Panc1 (cell line): ENCODE results near the gene NUDT13.

Experiments
- POLR2AphosphoS5 ChIP-seq: IDR thresholded peaks from 2 replicates; pipeline ENCODE4 v1.6.1; 2012; ENCODE audit warnings: mild to moderate bottlenecking, low read depth, low read length, moderate library complexity
- SIN3A ChIP-seq: IDR thresholded peaks from 2 replicates; pipeline ENCODE4 v1.6.1; 2012; ENCODE audit warnings: low read depth, mild to moderate bottlenecking, low read length, moderate library complexity, borderline replicate concordance; ENCODE audit not compliant: insufficient read depth
- TF ChIP-seq, protein P1 (sequence below): fragments of 450-650 bp; IDR thresholded peaks from 2 replicates; pipeline ENCODE4 v1.5.1; 2017; ENCODE audit warnings: mild to moderate bottlenecking
- TF ChIP-seq, protein P2 (sequence below), 2 experiments: IDR thresholded peaks; 2 replicates each; pipeline ENCODE4 v1.6.1; 2011 to 2012; ENCODE audit warnings: low read depth in 2 of 2, control low read depth in 1 of 2, low read length in 1 of 2, mild to moderate bottlenecking in 1 of 2, moderate library complexity in 1 of 2; ENCODE audit not compliant: insufficient read depth in 1 of 2

DNA sequence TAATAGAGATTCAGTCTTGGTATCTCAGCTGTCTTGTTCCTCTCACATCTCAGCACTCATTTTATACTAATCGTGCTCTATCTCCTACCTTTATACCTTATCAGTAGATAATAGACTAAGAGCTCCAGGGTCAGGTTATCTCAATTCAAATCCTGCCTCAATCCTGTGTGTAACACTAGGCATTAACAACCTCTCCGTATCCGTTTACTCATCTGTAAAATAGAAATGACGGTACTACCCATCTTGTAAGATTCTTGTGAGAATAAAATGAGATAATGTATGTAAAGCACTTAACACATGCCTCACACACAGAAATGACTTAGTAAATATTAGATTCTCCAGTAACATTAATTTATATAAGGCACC is 13.0 kb upstream of the NUDT13 start:
- TF ChIP-seq, protein P1, sequence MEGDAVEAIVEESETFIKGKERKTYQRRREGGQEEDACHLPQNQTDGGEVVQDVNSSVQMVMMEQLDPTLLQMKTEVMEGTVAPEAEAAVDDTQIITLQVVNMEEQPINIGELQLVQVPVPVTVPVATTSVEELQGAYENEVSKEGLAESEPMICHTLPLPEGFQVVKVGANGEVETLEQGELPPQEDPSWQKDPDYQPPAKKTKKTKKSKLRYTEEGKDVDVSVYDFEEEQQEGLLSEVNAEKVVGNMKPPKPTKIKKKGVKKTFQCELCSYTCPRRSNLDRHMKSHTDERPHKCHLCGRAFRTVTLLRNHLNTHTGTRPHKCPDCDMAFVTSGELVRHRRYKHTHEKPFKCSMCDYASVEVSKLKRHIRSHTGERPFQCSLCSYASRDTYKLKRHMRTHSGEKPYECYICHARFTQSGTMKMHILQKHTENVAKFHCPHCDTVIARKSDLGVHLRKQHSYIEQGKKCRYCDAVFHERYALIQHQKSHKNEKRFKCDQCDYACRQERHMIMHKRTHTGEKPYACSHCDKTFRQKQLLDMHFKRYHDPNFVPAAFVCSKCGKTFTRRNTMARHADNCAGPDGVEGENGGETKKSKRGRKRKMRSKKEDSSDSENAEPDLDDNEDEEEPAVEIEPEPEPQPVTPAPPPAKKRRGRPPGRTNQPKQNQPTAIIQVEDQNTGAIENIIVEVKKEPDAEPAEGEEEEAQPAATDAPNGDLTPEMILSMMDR, result no peak
- no peak for TF ChIP-seq POLR2AphosphoS5
- no peak for TF ChIP-seq SIN3A
- TF ChIP-seq, protein P2, sequence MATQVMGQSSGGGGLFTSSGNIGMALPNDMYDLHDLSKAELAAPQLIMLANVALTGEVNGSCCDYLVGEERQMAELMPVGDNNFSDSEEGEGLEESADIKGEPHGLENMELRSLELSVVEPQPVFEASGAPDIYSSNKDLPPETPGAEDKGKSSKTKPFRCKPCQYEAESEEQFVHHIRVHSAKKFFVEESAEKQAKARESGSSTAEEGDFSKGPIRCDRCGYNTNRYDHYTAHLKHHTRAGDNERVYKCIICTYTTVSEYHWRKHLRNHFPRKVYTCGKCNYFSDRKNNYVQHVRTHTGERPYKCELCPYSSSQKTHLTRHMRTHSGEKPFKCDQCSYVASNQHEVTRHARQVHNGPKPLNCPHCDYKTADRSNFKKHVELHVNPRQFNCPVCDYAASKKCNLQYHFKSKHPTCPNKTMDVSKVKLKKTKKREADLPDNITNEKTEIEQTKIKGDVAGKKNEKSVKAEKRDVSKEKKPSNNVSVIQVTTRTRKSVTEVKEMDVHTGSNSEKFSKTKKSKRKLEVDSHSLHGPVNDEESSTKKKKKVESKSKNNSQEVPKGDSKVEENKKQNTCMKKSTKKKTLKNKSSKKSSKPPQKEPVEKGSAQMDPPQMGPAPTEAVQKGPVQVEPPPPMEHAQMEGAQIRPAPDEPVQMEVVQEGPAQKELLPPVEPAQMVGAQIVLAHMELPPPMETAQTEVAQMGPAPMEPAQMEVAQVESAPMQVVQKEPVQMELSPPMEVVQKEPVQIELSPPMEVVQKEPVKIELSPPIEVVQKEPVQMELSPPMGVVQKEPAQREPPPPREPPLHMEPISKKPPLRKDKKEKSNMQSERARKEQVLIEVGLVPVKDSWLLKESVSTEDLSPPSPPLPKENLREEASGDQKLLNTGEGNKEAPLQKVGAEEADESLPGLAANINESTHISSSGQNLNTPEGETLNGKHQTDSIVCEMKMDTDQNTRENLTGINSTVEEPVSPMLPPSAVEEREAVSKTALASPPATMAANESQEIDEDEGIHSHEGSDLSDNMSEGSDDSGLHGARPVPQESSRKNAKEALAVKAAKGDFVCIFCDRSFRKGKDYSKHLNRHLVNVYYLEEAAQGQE (IDR thresholded peaks at IDR 0.05; ENCODE audit: insufficient read depth in 1 of 2, low read depth in 2 of 2, low read length in 1 of 2), result no peak
